GM18526 (cell line): ENCODE data around the gene PCBP3.

Source experiments
- POLR2A ChIP-seq: IDR thresholded peaks from 3 replicates; pipeline ENCODE4 v1.6.1; 2011; ENCODE audit not compliant: insufficient read length; ENCODE audit errors: extremely low read depth

PCBP3 gene

DNA sequence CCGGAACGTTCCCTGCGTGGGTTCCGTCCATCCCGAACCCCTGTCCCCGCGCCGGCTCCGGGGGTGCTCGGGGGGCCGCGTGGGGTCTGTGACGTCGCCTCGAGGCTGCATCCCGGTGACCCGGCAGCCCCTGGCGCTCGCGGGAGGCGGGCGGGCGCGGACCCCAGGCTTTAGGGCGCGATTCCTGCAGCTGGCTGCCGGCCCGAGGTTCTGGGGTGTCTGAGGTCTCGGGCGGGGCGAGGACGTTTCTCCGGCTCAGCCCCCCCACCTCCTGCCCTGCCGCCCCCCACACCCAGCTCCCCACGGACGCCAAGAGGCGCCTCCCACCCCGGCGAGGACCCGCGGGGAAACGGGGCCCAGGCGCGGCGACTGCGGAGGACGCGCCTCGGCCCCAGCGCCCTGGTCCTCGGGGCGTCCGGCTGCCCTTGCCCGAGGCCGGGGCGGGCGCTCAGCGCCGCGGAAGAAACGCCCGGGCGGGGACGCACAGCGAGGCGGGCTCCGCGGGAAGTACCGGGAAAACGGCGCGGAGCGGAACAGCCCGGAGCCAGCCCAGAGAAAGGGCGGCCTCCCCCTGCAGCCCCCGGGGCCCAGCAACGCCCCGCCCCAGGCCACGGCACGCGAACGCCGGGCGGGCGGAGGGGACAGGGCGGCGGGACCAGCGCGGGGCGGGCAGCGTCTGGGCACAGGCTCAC is 1.3 kb upstream of the PCBP3 start:
- TF ChIP-seq POLR2A, result no peak

DNA sequence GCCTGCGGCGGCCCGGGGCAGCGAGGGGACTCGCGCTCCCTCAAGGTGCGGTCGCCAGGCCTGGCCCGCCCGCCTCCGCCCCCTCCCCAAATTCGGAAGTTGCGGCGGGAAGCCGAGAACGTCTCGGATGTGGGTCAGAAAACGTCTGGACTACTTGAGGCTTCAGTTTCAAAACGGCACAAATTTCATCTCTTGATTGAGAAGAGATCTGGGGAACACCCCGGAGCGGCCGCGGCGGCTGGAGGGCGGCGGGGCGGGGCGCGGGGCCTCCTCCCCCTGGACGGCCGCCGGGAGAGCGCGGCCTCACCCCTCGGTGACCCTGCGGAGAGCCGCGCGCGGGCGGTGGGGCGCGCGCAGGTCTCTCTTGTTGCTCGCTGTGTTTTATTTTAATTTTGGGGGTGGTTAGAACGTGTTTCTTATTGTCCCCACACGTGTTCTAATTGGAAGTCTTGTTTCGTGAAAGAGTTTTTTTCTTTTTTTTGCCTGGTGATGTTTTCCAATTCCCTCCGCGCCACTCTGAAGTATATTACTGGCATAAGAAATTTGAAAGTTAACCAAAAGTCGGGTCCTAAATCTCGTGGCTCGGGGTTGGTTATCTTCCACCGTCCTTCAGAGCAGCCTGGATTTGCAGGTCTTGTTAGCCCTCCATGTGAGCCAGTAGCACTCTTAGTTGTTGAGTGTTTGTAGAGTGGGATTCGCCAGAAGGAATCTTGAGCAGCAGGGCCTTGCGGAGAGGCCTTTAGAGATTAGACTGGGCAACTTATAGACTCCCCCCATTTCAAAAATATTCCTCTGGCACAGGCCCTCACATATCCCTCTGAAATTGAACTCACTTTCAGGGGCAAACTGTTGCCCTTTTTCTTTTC is 749 bp downstream of the PCBP3 start:
- no peak for TF ChIP-seq POLR2A

- TF ChIP-seq POLR2A, result no peak
These were observed 8.4 kb downstream of the PCBP3 start for GRCh38 chr21:45651921-45652320.

DNA sequence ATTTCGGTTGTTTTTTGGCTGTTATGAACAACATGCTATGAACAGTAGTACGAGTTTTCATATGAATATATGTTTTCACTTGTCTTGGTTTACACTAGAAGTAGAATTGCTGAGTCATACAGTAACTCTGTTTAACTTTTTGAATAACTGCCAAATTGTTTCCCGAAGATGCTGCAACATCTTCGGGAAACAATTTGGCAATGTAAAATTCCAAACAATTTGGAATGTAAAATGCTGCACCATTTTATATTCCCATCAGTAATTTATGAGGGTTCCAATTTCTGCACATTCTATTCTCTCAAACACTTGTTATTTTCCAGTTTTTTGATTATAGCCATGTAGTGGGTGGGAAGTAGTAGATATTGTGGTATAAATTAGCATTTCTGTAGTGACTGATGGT is 11.6 kb downstream of the PCBP3 start:
- TF ChIP-seq POLR2A, result no peak

- no peak for TF ChIP-seq POLR2A
These were observed 25.9 kb downstream of the PCBP3 start for GRCh38 chr21:45669382-45669781.

GRCh38 chr21:45670731-45671130 is 27.2 kb downstream of the PCBP3 start:
- TF ChIP-seq POLR2A, result no peak

DNA sequence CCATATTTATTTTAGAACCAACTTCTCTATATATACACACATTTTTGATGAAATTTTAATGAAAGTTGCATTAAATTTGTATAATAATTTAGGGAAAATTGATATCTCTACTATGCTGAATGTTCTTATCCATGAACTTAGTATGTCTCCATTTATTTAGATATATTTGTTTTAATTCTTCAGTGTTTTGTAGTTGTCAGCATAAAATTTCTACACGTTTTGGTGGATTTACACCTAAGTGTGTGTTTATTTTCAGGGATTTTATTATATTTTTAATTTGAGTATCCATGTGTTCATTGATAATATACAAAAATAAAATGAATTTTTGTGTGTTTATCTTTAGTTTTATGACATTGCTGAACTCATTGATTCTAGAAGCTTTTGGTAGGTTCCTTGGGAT is 36.7 kb downstream of the PCBP3 start:
- no peak for TF ChIP-seq POLR2A

DNA sequence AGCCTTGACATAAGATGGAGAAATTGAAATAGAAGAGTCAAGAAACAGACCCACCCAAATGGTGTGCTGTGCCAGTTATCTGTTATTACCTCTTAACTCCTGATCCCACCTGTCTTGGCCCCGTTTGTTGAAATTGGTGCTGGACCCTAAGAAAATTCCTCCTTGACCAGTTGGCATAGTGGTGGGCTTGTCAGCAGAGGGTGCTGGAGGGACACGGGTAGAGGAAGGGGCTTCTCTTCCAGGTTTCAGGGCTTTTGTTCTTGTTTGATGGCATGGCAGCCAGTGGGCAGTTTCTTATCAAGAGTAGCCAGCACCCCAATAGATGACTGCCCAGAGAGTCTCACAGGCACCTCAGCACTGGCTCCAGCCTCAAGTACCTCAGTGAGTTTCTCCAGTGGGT is 51.6 kb downstream of the PCBP3 start:
- no peak for TF ChIP-seq POLR2A

- no peak for TF ChIP-seq POLR2A
These were observed 55.1 kb downstream of the PCBP3 start for GRCh38 chr21:45698493-45699184.

- no peak for TF ChIP-seq POLR2A
These were observed 55.9 kb downstream of the PCBP3 start for GRCh38 chr21:45699251-45699942.

DNA sequence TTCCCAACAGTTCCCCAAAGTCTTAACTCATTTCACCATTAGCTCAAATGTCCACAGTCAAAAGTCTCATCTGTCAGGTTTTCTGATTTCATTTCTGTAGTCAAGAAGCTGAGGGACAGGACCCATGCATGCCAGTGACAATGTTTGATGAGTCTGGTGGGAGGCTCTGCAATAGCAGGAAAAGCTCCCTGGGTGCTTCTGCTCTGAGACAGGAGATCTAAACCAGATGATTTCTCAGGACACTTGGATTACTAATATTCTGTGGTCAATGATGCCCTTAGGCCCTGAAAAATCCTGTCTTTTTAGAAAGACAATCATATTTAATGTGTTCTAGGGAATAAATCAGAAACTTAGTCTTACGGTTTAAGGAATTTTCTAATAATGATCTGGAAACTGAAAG is 56.4 kb downstream of the PCBP3 start:
- TF ChIP-seq POLR2A, result no peak

GRCh38 chr21:45700461-45700860 is 56.9 kb downstream of the PCBP3 start:
- no peak for TF ChIP-seq POLR2A

DNA sequence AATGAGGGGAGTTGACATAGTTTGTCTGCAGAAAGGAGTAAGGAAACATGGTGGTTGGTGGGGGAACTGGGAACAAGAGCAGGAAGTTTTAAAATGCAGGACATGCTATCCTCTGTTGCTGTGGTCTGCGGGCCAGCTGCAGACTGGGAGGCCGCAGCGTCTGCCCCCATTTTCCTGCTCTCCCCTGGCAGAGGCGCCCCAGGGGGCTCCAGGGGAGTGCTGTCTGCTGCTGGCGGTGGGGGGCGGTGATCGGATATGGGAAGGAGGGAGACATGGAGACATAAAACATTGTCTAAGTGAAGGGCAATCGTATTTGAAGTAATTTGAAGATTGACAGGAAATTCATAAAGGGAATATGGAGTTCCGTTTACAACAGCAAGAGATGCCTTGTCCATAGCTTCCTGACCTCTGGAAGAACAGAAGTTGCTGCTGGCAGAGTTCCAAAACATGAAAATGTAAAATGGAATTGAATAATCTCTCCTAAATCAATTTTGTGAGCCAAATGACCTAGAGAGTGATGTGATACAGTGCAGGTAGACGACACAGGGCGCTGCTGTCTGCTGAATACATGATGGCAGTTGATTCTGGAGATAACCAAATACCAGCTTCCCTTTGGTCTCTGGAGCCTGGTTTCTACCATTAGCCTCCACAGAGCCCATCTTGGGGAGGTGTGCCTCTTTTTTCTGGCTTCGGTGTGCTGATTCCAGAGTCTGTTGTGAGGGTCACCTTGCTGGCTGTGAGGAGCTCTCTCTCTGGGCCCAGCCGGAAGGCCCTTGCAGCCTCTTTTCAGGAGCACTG is 61.0 kb downstream of the PCBP3 start:
- TF ChIP-seq POLR2A, result no peak

DNA sequence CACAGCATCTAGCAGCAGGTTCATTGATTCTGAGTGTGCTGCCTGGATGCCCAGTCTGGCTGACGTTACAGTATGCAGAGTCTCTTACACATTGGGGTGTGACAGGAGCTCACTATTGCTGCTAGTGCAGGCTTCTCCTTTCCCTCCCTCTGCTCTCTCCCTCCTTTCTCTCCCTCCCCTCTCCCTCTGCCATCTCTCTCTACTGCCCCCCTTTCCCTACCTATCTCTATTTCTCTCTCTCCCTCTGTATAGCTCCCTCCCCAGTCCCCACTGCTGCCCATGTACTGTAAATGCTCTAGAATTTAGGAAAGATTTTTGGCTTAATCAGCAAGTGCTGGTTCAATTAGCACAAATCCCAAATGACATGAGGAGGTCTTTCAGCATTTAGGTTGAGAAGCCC is 62.8 kb downstream of the PCBP3 start:
- no peak for TF ChIP-seq POLR2A

DNA sequence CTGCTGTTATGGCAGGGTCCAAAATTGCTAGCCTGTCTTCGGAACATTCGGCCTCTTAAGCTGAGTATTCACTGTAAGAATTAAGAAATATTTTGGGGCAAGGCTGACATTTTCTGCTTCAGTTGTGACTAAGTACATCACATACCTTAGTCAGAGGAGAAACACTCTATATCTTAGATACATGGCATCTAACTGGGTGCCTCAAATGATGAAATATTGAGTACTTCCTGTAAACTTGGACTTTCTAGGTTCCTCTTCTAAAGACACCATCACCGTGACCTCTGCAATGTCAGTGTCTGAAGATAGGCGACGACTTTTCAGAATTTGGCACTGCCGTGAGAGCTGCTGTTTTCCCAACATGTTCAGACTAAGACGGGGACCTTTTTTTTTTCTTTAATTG is 65.6 kb downstream of the PCBP3 start:
- TF ChIP-seq POLR2A, result no peak
